H1 (cell line): ENCODE results near the gene TRIM15. TPM values are rescaled to one million over a fixed set of nuclear protein-coding genes. Genes with fewer than 3 reads are reported as not detected.

ENCODE experiments used
- CTCF ChIA-PET: fragments of 300-600 bp; sonication (Branson Sonifier 250); formaldehyde crosslinking; loops from one replicate; lab custom pipeline; 2021; ENCODE audit not compliant: partially characterized antibody; lab: Charles Lee
- POLR2A ChIA-PET: fragments of 300-600 bp; sonication (Branson Sonifier 250); formaldehyde crosslinking; loops from one replicate; lab custom pipeline; 2021; ENCODE audit warnings: inconsistent platforms; ENCODE audit not compliant: partially characterized antibody; lab: Charles Lee
- DNase-seq, 2 experiments: peaks; one replicate each; pipeline versions ENCODE4 v3.0.0 to v3.0.0-alpha.2; 2010 to 2022; ENCODE audit warnings: low spot score in 2 of 2, low read depth in 1 of 2, mixed read lengths in 1 of 2
- FAIRE-seq: peaks from 2 replicates; lab custom pipeline; 2011; peaks lifted over from hg19 to GRCh38; lab: Jason Lieb, UNC
- H2AFZ ChIP-seq: 2 replicates; pipeline ENCODE4 v1.8.1; 2012; ENCODE audit warnings: low read length, inconsistent platforms
- H2AK5ac ChIP-seq: 2 replicates; pipeline ENCODE4 v1.6.1; 2013; ENCODE audit warnings: low read depth, low read length
- H2BK120ac ChIP-seq: replicated peaks from 2 replicates; pipeline ENCODE3; 2013; ENCODE audit warnings: low read depth, low read length, inconsistent platforms
- H2BK12ac ChIP-seq: 2 replicates; pipeline ENCODE4 v1.6.1; 2013; ENCODE audit warnings: low read depth, low read length
- H2BK15ac ChIP-seq: 2 replicates; pipeline ENCODE4 v1.6.1; 2013; ENCODE audit warnings: low read length
- H2BK20ac ChIP-seq: 2 replicates; pipeline ENCODE4 v1.6.1; 2013; ENCODE audit warnings: low read length
- H2BK5ac ChIP-seq: 2 replicates; pipeline ENCODE4 v1.6.1; 2013; ENCODE audit warnings: low read depth, low read length
- H3K14ac ChIP-seq: 2 replicates; pipeline ENCODE4 v1.6.1; 2013; ENCODE audit warnings: inconsistent platforms; ENCODE audit not compliant: insufficient read length
- H3K18ac ChIP-seq: 2 replicates; pipeline ENCODE4 v1.6.1; 2013; ENCODE audit warnings: low read length; ENCODE audit errors: extremely low read depth
- H3K23ac ChIP-seq: 2 replicates; pipeline ENCODE4 v1.6.1; 2013; ENCODE audit warnings: inconsistent platforms; ENCODE audit not compliant: insufficient read length
- H3K23me2 ChIP-seq: 2 replicates; pipeline ENCODE4 v1.6.1; 2013; ENCODE audit warnings: low read depth, low read length
- H3K27ac ChIP-seq: 2 replicates; pipeline ENCODE4 v1.6.1; 2011; ENCODE audit warnings: low read depth, low read length, inconsistent platforms
- H3K27me3 ChIP-seq, 4 experiments: replicated peaks in 1 of 4; 1 replicate in 1 of 4; 2 replicates in 3 of 4; pipeline versions ENCODE4 v1.6.1 to v1.8.1; 2011 to 2013; ENCODE audit warnings: low read length in 3 of 4, mild to moderate bottlenecking in 3 of 4, inconsistent platforms in 2 of 4, mixed read lengths in 2 of 4, moderate library complexity in 1 of 4; ENCODE audit not compliant: control insufficient read depth in 3 of 4, insufficient read depth in 3 of 4; ENCODE audit errors: extremely low read depth in 1 of 4
- H3K36me3 ChIP-seq, 4 experiments: 2 replicates each; pipeline versions ENCODE4 v1.6.1 to v1.8.1; 2011 to 2013; ENCODE audit warnings: mild to moderate bottlenecking in 4 of 4, low read length in 3 of 4, moderate library complexity in 2 of 4, control low read depth in 1 of 4, inconsistent platforms in 1 of 4; ENCODE audit not compliant: insufficient read depth in 4 of 4, control insufficient read depth in 2 of 4
- H3K4ac ChIP-seq: replicated peaks from 2 replicates; pipeline ENCODE3; 2013; ENCODE audit warnings: low read length, low read depth, mixed read lengths, inconsistent platforms; ENCODE audit not compliant: insufficient read length
- H3K4me1 ChIP-seq, 4 experiments: replicated peaks in 1 of 4; 1 replicate in 1 of 4; 2 replicates in 3 of 4; pipeline versions ENCODE4 v1.6.1 to v1.8.1; 2011 to 2013; ENCODE audit warnings: low read length in 3 of 4, inconsistent platforms in 2 of 4, mixed read lengths in 1 of 4; ENCODE audit not compliant: insufficient read depth in 4 of 4, control insufficient read depth in 3 of 4
- H3K4me2 ChIP-seq, 2 experiments: 2 replicates each; pipeline versions ENCODE4 v1.6.1 to v1.8.1; 2011 to 2013; ENCODE audit warnings: low read depth in 2 of 2, low read length in 2 of 2, control low read depth in 1 of 2, inconsistent platforms in 1 of 2, mild to moderate bottlenecking in 1 of 2; ENCODE audit not compliant: insufficient read depth in 1 of 2
- H3K4me3 ChIP-seq, 4 experiments: fragments of 200-600, 300-600 bp in 1 of 4; sonication (generic), shearing (Covaris generic), sonication (Bioruptor Twin) in 1 of 4; 2 replicates each; pipeline versions ENCODE4 v1.5.1 to v1.8.1; 2011 to 2016; ENCODE audit warnings: low read length in 4 of 4, low read depth in 3 of 4, control low read depth in 2 of 4, inconsistent platforms in 2 of 4, mild to moderate bottlenecking in 2 of 4, mixed read lengths in 1 of 4, moderate library complexity in 1 of 4; ENCODE audit not compliant: insufficient read depth in 2 of 4; ENCODE audit errors: extremely low read depth in 1 of 4
- H3K56ac ChIP-seq: replicated peaks from 2 replicates; pipeline ENCODE3; 2013; ENCODE audit warnings: low read depth, mild to moderate bottlenecking, mixed read lengths, low read length, inconsistent platforms; ENCODE audit not compliant: insufficient read length
- H3K79me1 ChIP-seq: 2 replicates; pipeline ENCODE4 v1.6.1; 2013; ENCODE audit warnings: low read depth, low read length, control low read depth
- H3K79me2 ChIP-seq, 2 experiments: 2 replicates each; pipeline versions ENCODE4 v1.6.1 to v1.8.1; 2012 to 2013; ENCODE audit warnings: low read length in 2 of 2, mild to moderate bottlenecking in 2 of 2, inconsistent platforms in 1 of 2; ENCODE audit not compliant: insufficient read depth in 2 of 2, control insufficient read depth in 1 of 2
- H3K9ac ChIP-seq, 4 experiments: replicated peaks in 1 of 4; 1 replicate in 1 of 4; 2 replicates in 3 of 4; pipeline versions ENCODE4 v1.6.1 to v1.8.1; 2011 to 2013; ENCODE audit warnings: low read depth in 3 of 4, low read length in 3 of 4, control low read depth in 2 of 4, mild to moderate bottlenecking in 2 of 4, moderate library complexity in 2 of 4, inconsistent platforms in 1 of 4; ENCODE audit errors: extremely low read depth in 1 of 4
- H3K9me3 ChIP-seq, 2 experiments: 2 replicates each; pipeline versions ENCODE4 v1.6.1 to v1.8.1; 2012 to 2013; ENCODE audit warnings: mild to moderate bottlenecking in 2 of 2, moderate library complexity in 2 of 2, control low read depth in 1 of 2, inconsistent platforms in 1 of 2, low read depth in 1 of 2, low read length in 1 of 2, mixed read lengths in 1 of 2; ENCODE audit not compliant: insufficient read depth in 2 of 2
- H4K20me1 ChIP-seq, 2 experiments: replicated peaks in 1 of 2; 2 replicates each; pipeline versions ENCODE3 to v1.8.1; 2011 to 2013; ENCODE audit warnings: inconsistent platforms in 2 of 2, low read length in 2 of 2, mild to moderate bottlenecking in 1 of 2; ENCODE audit not compliant: insufficient read depth in 2 of 2, control insufficient read depth in 1 of 2
- H4K5ac ChIP-seq: 2 replicates; pipeline ENCODE4 v1.6.1; 2013; ENCODE audit warnings: low read length, low read depth, mixed read lengths, inconsistent platforms; ENCODE audit not compliant: insufficient read length
- H4K8ac ChIP-seq: 2 replicates; pipeline ENCODE4 v1.8.0; 2013; ENCODE audit warnings: mild to moderate bottlenecking, moderate library complexity, low read length, inconsistent platforms; ENCODE audit not compliant: insufficient read depth; ENCODE audit errors: extremely low read depth
- H4K91ac ChIP-seq: replicated peaks from 2 replicates; pipeline ENCODE3; 2013; ENCODE audit warnings: low read length, mixed read lengths, inconsistent platforms; ENCODE audit not compliant: insufficient read length
- ATF2 ChIP-seq: IDR thresholded peaks from 2 replicates; pipeline ENCODE4 v1.6.1; 2012; ENCODE audit warnings: low read length, inconsistent platforms
- BACH1 ChIP-seq: IDR thresholded peaks from 2 replicates; pipeline ENCODE4 v1.6.1; 2012; ENCODE audit warnings: low read length, improper control_type of control experiment
- BCL11A ChIP-seq, 2 experiments: IDR thresholded peaks; one replicate each; pipeline ENCODE4 v1.6.1; 2011; ENCODE audit warnings: low read depth in 2 of 2, low read length in 2 of 2, mild to moderate bottlenecking in 2 of 2
- CREB1 ChIP-seq: IDR thresholded peaks from 2 replicates; pipeline ENCODE4 v1.6.1; 2012; ENCODE audit warnings: inconsistent platforms
- E2F6 ChIP-seq: IDR thresholded peaks from 2 replicates; pipeline ENCODE4 v1.6.1; 2012; ENCODE audit warnings: inconsistent platforms
- HDAC6 ChIP-seq: IDR thresholded peaks from one replicate; pipeline ENCODE4 v1.7.1; 2012; ENCODE audit warnings: low read depth, mild to moderate bottlenecking, inconsistent platforms, low read length, moderate library complexity
- KDM5A ChIP-seq: fragments of 200-600 bp; IDR thresholded peaks from 2 replicates; pipeline ENCODE4 v1.7.1; 2012; ENCODE audit warnings: mild to moderate bottlenecking, low read length, inconsistent platforms, mixed read lengths
- PHF8 ChIP-seq: fragments of 200-600 bp; sonication (generic); conservative IDR thresholded peaks from 2 replicates; pipeline ENCODE4 v1.7.1; 2012; ENCODE audit warnings: low read depth, mild to moderate bottlenecking, inconsistent platforms, low read length, moderate library complexity
- POLR2A ChIP-seq, 2 experiments: IDR thresholded peaks; 1 replicate in 1 of 2; 2 replicates in 1 of 2; pipeline ENCODE4 v1.6.1; 2011; ENCODE audit warnings: low read depth in 2 of 2, low read length in 2 of 2, mild to moderate bottlenecking in 2 of 2; ENCODE audit errors: control extremely low read depth in 1 of 2
- POLR2AphosphoS5 ChIP-seq: IDR thresholded peaks from 2 replicates; pipeline ENCODE4 v1.6.1; 2011; ENCODE audit warnings: low read depth, low read length
- RNF2 ChIP-seq: fragments of 200-900, 300-1000 bp; sonication (generic); IDR thresholded peaks from 2 replicates; pipeline ENCODE4 v1.7.1; 2016; ENCODE audit warnings: borderline replicate concordance, low read depth, mild to moderate bottlenecking, antibody characterized with exemption, low read length; ENCODE audit not compliant: poor library complexity, severe bottlenecking; ENCODE audit errors: missing control alignments
- SUZ12 ChIP-seq: fragments of 200-600 bp; sonication (generic); IDR thresholded peaks from 2 replicates; pipeline ENCODE4 v1.6.1; 2012; ENCODE audit warnings: mild to moderate bottlenecking, inconsistent platforms, low read length, moderate library complexity, mixed read lengths
- WGBS, 2 experiments: shearing (Covaris generic) in 1 of 2; methylation state at CpG; one replicate each; pipeline versions ENCODE4 v1.1.6 to v1.1.7; 2013 to 2015; ENCODE audit warnings: low lambda C conversion rate in 2 of 2, mixed read lengths in 2 of 2, inconsistent platforms in 1 of 2, low coverage in 1 of 2, missing lambda C conversion rate in 1 of 2; ENCODE audit not compliant: insufficient replicate concordance in 2 of 2, insufficient coverage in 1 of 2, insufficient read length in 1 of 2; ENCODE audit errors: extremely low coverage in 1 of 2, missing lambda C conversion rate in 1 of 2; 5-methylcytosine and 5-hydroxymethylcytosine counted together
- polyA plus RNA-seq, 7 experiments: library from polyadenylated mRNA; depleted of rRNA in 3 of 7; stranded (reverse) in 5 of 7; unstranded in 2 of 7; fragments of >200 nt in 5 of 7; fragments of 200-250 nt in 2 of 7; gene quantifications; 1 replicate in 5 of 7; 2 replicates in 1 of 7; 4 replicates in 1 of 7; pipeline versions ENCODE4 v1.2.1 to v1.2.3, GENCODE V29; 2011 to 2013; ENCODE audit warnings: missing spikeins in 2 of 7, mixed read lengths in 2 of 7
- total RNA-seq: library from RNA; stranded (reverse); fragmentation: NEBNext Ultra II Directional; extraction: Animal tissue kit (Norgen Biotek cat#: 25700); gene quantifications from 2 replicates; pipeline ENCODE4 v1.2.1, GENCODE V29; 2021

Gene TRIM15
- total and polyA plus RNA-seq, 2 of the 8 experiments (the other 6 are each of a cell fraction or from before 2014, with no cell fraction given): 0.18 to 0.48 TPM

GRCh38 chr6:30175765-30176164, 12.4 kb downstream of the TRIM15 start:
- 91% methylated on average over 2 of the region's 2 CpGs; no CpG with 5 or more reads in 1 of the 2 experiments for WGBS, 2 experiments
- H3K36me3 ChIP-seq: no peaks in the 10 kb centered on the region
- no peak overlapping the region for H3K4me2 ChIP-seq
- TF ChIP-seq SUZ12 (no peak), KDM5A (no peak), RNF2 (no peak), E2F6 (no peak), HDAC6 (no peak), BACH1 (no peak), POLR2A (IDR thresholded peaks at IDR 0.05; ENCODE audit: control extremely low read depth in 1 of 2, low read depth in 2 of 2, low read length in 2 of 2) (no peak), ATF2 (no peak), PHF8 (no peak), BCL11A (IDR thresholded peaks at IDR 0.05; ENCODE audit: low read depth in 2 of 2, low read length in 2 of 2) (no peak), CREB1 (no peak), POLR2AphosphoS5 (no peak)

More at GRCh38 chr6:30175765-30176164, 12.4 kb downstream of the TRIM15 start:
- no peak overlapping the region for H2BK20ac ChIP-seq
- no peak overlapping the region for H3K9ac ChIP-seq
- H4K8ac ChIP-seq: no peak overlapping the region
- no peaks in the 10 kb centered on the region for H3K79me1 ChIP-seq
- H2BK12ac ChIP-seq: no peak overlapping the region
- no peak for DNase-seq
- H3K79me2 ChIP-seq: no peaks in the 10 kb centered on the region
- H2BK120ac ChIP-seq: no peak overlapping the region
- peaks cover 7 to 24% (median 22%) of the 10 kb centered on the region in 4 experiments for H3K27me3 ChIP-seq
- H3K4me1 ChIP-seq: peaks cover 0 to 4% (median 3%) of the 10 kb centered on the region in 4 experiments; a peak in 4 of 7 replicates
- no peaks in the 10 kb centered on the region for H4K20me1 ChIP-seq
- H3K4ac ChIP-seq: no peak overlapping the region
- H3K18ac ChIP-seq: no peak overlapping the region
- H3K9me3 ChIP-seq: 0 out of 4 replicates have a peak, but pooled peaks cover 0 to 3% of the 10 kb centered on the region in 2 experiments
- no peak overlapping the region for H2AFZ ChIP-seq
- H4K91ac ChIP-seq: no peak overlapping the region
- no peak overlapping the region for H4K5ac ChIP-seq
- peaks cover 4% of the 10 kb centered on the region; the same call in 1 of the 2 replicates for H3K23me2 ChIP-seq
- no peak overlapping the region for H2BK5ac ChIP-seq
- no peak overlapping the region for H3K27ac ChIP-seq
- FAIRE-seq: no peak
- H3K4me3 ChIP-seq: no peak overlapping the region
- no peak overlapping the region for H3K23ac ChIP-seq
- ChIA-PET CTCF (interaction anchor here (0.6 to 2.2 kb wide), 5 partner anchors 27 to 80 kb away, joined by 3 to 10 read pairs (median 4); no protein-coding TSS in a partner anchor), POLR2A (interaction anchor here (1.3 kb wide), 1 partner anchor 11 kb away, joined by 3 read pairs; no protein-coding TSS in a partner anchor)
- no peak overlapping the region for H2BK15ac ChIP-seq
- H2AK5ac ChIP-seq: no peak overlapping the region
- H3K56ac ChIP-seq: no peak overlapping the region
- no peak overlapping the region for H3K14ac ChIP-seq
